Activated naive CD8-positive, alpha-beta T cell treated with anti-CD3 and anti-CD28 coated beads, Interleukin-2, amount 10 ng/mL, durations not matched to agents 7 days and 5 days (primary cell): Measurements from ENCODE around the gene CELF2. TPM values are rescaled to one million over a fixed set of nuclear protein-coding genes. Genes with fewer than 3 reads are reported as not detected.

ENCODE experiments used
- ATAC-seq: fragments of 150-1000 bp; cut with Tn5 transposase; one replicate; pipeline ENCODE4 v1.10.0; 2021; ENCODE audit warnings: low read depth, moderate library complexity
- POLR2A ChIA-PET: fragments of 350-600 bp; sonication (Branson Sonifier 250); formaldehyde crosslinking; loops from one replicate; lab custom pipeline; 2021; ENCODE audit warnings: antibody characterized with exemption; lab: Charles Lee
- DNase-seq: peaks from one replicate; pipeline ENCODE4 v3.0.0; 2021
- H3K27ac Mint-ChIP-seq: one replicate; pipeline ENCODE4 v1.8.0; 2022; ENCODE audit warnings: mild to moderate bottlenecking, mixed read lengths
- H3K27me3 Mint-ChIP-seq: one replicate; pipeline ENCODE4 v1.8.0; 2022; ENCODE audit warnings: mild to moderate bottlenecking, moderate library complexity, mixed read lengths
- H3K36me3 Mint-ChIP-seq: one replicate; pipeline ENCODE4 v1.8.0; 2021; ENCODE audit warnings: mild to moderate bottlenecking, mixed read lengths
- H3K4me1 Mint-ChIP-seq: one replicate; pipeline ENCODE4 v1.8.0; 2021; ENCODE audit warnings: mixed read lengths
- H3K4me3 Mint-ChIP-seq: one replicate; pipeline ENCODE4 v1.8.0; 2022; ENCODE audit warnings: mild to moderate bottlenecking, moderate library complexity, mixed read lengths
- H3K9me3 Mint-ChIP-seq: one replicate; pipeline ENCODE4 v1.8.0; 2021; ENCODE audit warnings: mixed read lengths
- total RNA-seq, 2 experiments: library from RNA; stranded (reverse); gene quantifications; one replicate each; pipeline ENCODE4 v1.2.3, GENCODE V29; 2021

CELF2 gene
- total RNA-seq, 2 experiments from 2014 or later = 168 TPM

GRCh38 chr10:11167233-11167966 lies 149.7 kb downstream of the CELF2 start:
- DNase-seq (no peak), ATAC-seq (no peak)
- H3K9me3 Mint-ChIP-seq = no peaks in the 10 kb centered on the region
- no peak overlapping the region for H3K27ac Mint-ChIP-seq
- peaks cover 29% of the 10 kb centered on the region for H3K4me1 Mint-ChIP-seq
- H3K36me3 Mint-ChIP-seq = peaks cover 12% of the 10 kb centered on the region
- H3K4me3 Mint-ChIP-seq = no peak overlapping the region
- no peaks in the 10 kb centered on the region for H3K27me3 Mint-ChIP-seq
- POLR2A ChIA-PET = interaction anchor here (0.6 to 18.3 kb wide), 9 partner anchors 10 to 67 kb away, joined by 3 to 996 read pairs (median 3); no protein-coding TSS in a partner anchor

- ATAC-seq (no peak), DNase-seq (no peak)
- Mint-ChIP-seq H3K27ac (no peak overlapping the region), H3K4me3 (no peak overlapping the region), H3K4me1 (peaks cover 28% of the 10 kb centered on the region), H3K27me3 (no peaks in the 10 kb centered on the region), H3K36me3 (peaks cover 23% of the 10 kb centered on the region), H3K9me3 (no peaks in the 10 kb centered on the region)
- POLR2A ChIA-PET = interaction anchor here (0.6 to 18.3 kb wide), 6 partner anchors 9 to 66 kb away, joined by 3 to 996 read pairs (median 24); no protein-coding TSS in a partner anchor
Measured at GRCh38 chr10:11168423-11169090, 150.9 kb downstream of the CELF2 start.

- Mint-ChIP-seq H3K9me3 (no peaks in the 10 kb centered on the region), H3K27ac (no peak overlapping the region), H3K36me3 (peaks cover 36% of the 10 kb centered on the region), H3K27me3 (no peaks in the 10 kb centered on the region), H3K4me3 (no peak overlapping the region), H3K4me1 (peaks cover 33% of the 10 kb centered on the region)
- POLR2A ChIA-PET = interaction anchor here (1.0 to 18.3 kb wide), 5 partner anchors 8 to 56 kb away, joined by 3 to 996 read pairs (median 4); no protein-coding TSS in a partner anchor
- ATAC-seq (no peak), DNase-seq (no peak)
Measured at GRCh38 chr10:11169976-11170375, 152.3 kb downstream of the CELF2 start.

- Mint-ChIP-seq H3K4me3 (no peak overlapping the region), H3K27ac (no peak overlapping the region), H3K27me3 (no peaks in the 10 kb centered on the region), H3K36me3 (peaks cover 42% of the 10 kb centered on the region), H3K9me3 (no peaks in the 10 kb centered on the region), H3K4me1 (peaks cover 39% of the 10 kb centered on the region)
- DNase-seq (no peak), ATAC-seq (no peak)
- POLR2A ChIA-PET = interaction anchor here (1.0 to 18.3 kb wide), 4 partner anchors 7 to 40 kb away, joined by 3 to 996 read pairs (median 300); no protein-coding TSS in a partner anchor
Measured at GRCh38 chr10:11170574-11170973, 152.9 kb downstream of the CELF2 start.

- Mint-ChIP-seq H3K27ac (no peak overlapping the region), H3K27me3 (no peaks in the 10 kb centered on the region), H3K4me3 (no peak overlapping the region), H3K36me3 (peaks cover 46% of the 10 kb centered on the region), H3K9me3 (no peaks in the 10 kb centered on the region), H3K4me1 (peaks cover 45% of the 10 kb centered on the region)
- ATAC-seq (peak; percentile 34), DNase-seq (no peak)
- POLR2A ChIA-PET = interaction anchor here (1.0 to 18.3 kb wide), 5 partner anchors 7 to 67 kb away, joined by 3 to 996 read pairs (median 3); no protein-coding TSS in a partner anchor
Measured at GRCh38 chr10:11170993-11171851, 153.6 kb downstream of the CELF2 start.

GRCh38 chr10:11173042-11173441 lies 155.4 kb downstream of the CELF2 start:
- H3K27me3 Mint-ChIP-seq = no peaks in the 10 kb centered on the region
- DNase-seq = no peak
- POLR2A ChIA-PET = interaction anchor here (1.4 to 18.3 kb wide), 4 partner anchors 6 to 29 kb away, joined by 4 to 996 read pairs (median 300); no protein-coding TSS in a partner anchor
- peaks cover 58% of the 10 kb centered on the region for H3K4me1 Mint-ChIP-seq
- ATAC-seq = no peak
- H3K9me3 Mint-ChIP-seq = no peaks in the 10 kb centered on the region
- H3K4me3 Mint-ChIP-seq = no peak overlapping the region
- peaks cover 46% of the 10 kb centered on the region for H3K36me3 Mint-ChIP-seq
- H3K27ac Mint-ChIP-seq = no peak overlapping the region

GRCh38 chr10:11175823-11176243 lies 158.2 kb downstream of the CELF2 start:
- ATAC-seq (no peak), DNase-seq (no peak)
- H3K27ac Mint-ChIP-seq = no peak overlapping the region
- H3K4me1 Mint-ChIP-seq = peaks cover 81% of the 10 kb centered on the region
- POLR2A ChIA-PET = interaction anchor here (1.3 to 18.3 kb wide), 4 partner anchors 9 to 50 kb away, joined by 4 to 996 read pairs (median 300); no protein-coding TSS in a partner anchor
- H3K4me3 Mint-ChIP-seq = no peak overlapping the region
- H3K36me3 Mint-ChIP-seq = peaks cover 68% of the 10 kb centered on the region
- no peaks in the 10 kb centered on the region for H3K27me3 Mint-ChIP-seq
- no peaks in the 10 kb centered on the region for H3K9me3 Mint-ChIP-seq

- POLR2A ChIA-PET = interaction anchor here (0.7 to 18.3 kb wide), 11 partner anchors 9 to 1484 kb away, joined by 3 to 996 read pairs (median 5); no protein-coding TSS in a partner anchor
- DNase-seq = no peak
- Mint-ChIP-seq H3K27ac (no peak overlapping the region), H3K9me3 (no peaks in the 10 kb centered on the region), H3K4me3 (no peak overlapping the region), H3K36me3 (peaks cover 76% of the 10 kb centered on the region), H3K4me1 (peaks cover 89% of the 10 kb centered on the region), H3K27me3 (no peaks in the 10 kb centered on the region)
- peak; percentile 53 for ATAC-seq
Measured at GRCh38 chr10:11176746-11177145, 159.1 kb downstream of the CELF2 start.

GRCh38 chr10:11177381-11177780 lies 159.7 kb downstream of the CELF2 start:
- ATAC-seq (no peak), DNase-seq (no peak)
- no peaks in the 10 kb centered on the region for H3K9me3 Mint-ChIP-seq
- H3K27me3 Mint-ChIP-seq = no peaks in the 10 kb centered on the region
- no peak overlapping the region for H3K27ac Mint-ChIP-seq
- no peak overlapping the region for H3K4me3 Mint-ChIP-seq
- H3K36me3 Mint-ChIP-seq = peaks cover 82% of the 10 kb centered on the region
- H3K4me1 Mint-ChIP-seq = peaks cover 94% of the 10 kb centered on the region
- POLR2A ChIA-PET = interaction anchor here (0.7 to 18.3 kb wide), 9 partner anchors 10 to 1484 kb away, joined by 3 to 996 read pairs (median 9); no protein-coding TSS in a partner anchor

GRCh38 chr10:11177926-11178471 lies 160.3 kb downstream of the CELF2 start:
- Mint-ChIP-seq H3K9me3 (no peaks in the 10 kb centered on the region), H3K27ac (no peak overlapping the region), H3K27me3 (no peaks in the 10 kb centered on the region), H3K36me3 (peaks cover 82% of the 10 kb centered on the region), H3K4me1 (peaks cover 95% of the 10 kb centered on the region), H3K4me3 (no peak overlapping the region)
- ATAC-seq (peak; percentile 10), DNase-seq (peak; percentile 56)
- POLR2A ChIA-PET = interaction anchor here (1.3 to 18.3 kb wide), 11 partner anchors 11 to 92 kb away, joined by 5 to 996 read pairs (median 22); no protein-coding TSS in a partner anchor

- DNase-seq (peak; percentile 78), ATAC-seq (peak; percentile 70)
- Mint-ChIP-seq H3K4me1 (peaks cover 95% of the 10 kb centered on the region), H3K27ac (no peak overlapping the region), H3K4me3 (no peak overlapping the region), H3K9me3 (no peaks in the 10 kb centered on the region), H3K36me3 (peaks cover 81% of the 10 kb centered on the region), H3K27me3 (no peaks in the 10 kb centered on the region)
- POLR2A ChIA-PET = interaction anchor here (0.7 to 18.3 kb wide), 15 partner anchors 12 to 355 kb away, joined by 3 to 996 read pairs (median 9); no protein-coding TSS in a partner anchor
Measured at GRCh38 chr10:11178606-11179515, 161.2 kb downstream of the CELF2 start.
